Adrenal gland (tissue), 12 donors: ENCODE measurements around the gene ELMOD1. TPM values are rescaled to one million over a fixed set of nuclear protein-coding genes. Genes with fewer than 3 reads are reported as not detected.

Source experiments
- DNase-seq, 7 donors: peaks; one replicate each; pipeline ENCODE4 v3.0.0-alpha.2; 2019 to 2020
- H3K27ac ChIP-seq, 5 donors: fragments of 200-600 bp; sonication (generic) in 4 of 5; 1 replicate in 3 of 5; 2 replicates in 2 of 5; pipeline versions ENCODE4 v1.5.1 to v1.8.0; 2016 to 2020; ENCODE audit warnings: mild to moderate bottlenecking in 1 of 5
- H3K27me3 ChIP-seq: fragments of 200-600 bp; 2 replicates; pipeline ENCODE4 v1.8.0; 2021
- H3K36me3 ChIP-seq, 2 donors: fragments of 200-600 bp; replicated peaks in 1 of 2; 1 replicate in 1 of 2; 2 replicates in 1 of 2; pipeline versions ENCODE4 v1.5.1 to v1.8.0; 2018 to 2022
- H3K4me1 ChIP-seq, 2 donors: fragments of 200-600 bp; replicated peaks in 1 of 2; 1 replicate in 1 of 2; 2 replicates in 1 of 2; pipeline versions ENCODE4 v1.5.1 to v1.8.0; 2018 to 2021
- H3K4me3 ChIP-seq, 4 donors: fragments of 200-600 bp; sonication (generic) in 3 of 4; one replicate each; pipeline ENCODE4 v1.5.1; 2016 to 2018
- H3K9me3 ChIP-seq, 3 donors: fragments of 200-600 bp; sonication (generic) in 1 of 3; replicated peaks in 1 of 3; 1 replicate in 2 of 3; 2 replicates in 1 of 3; pipeline versions ENCODE4 v1.5.1 to v1.8.0; 2016 to 2021
- CTCF ChIP-seq, 6 experiments: fragments of 450-650 bp in 4 of 6; fragments of 200-600 bp in 2 of 6; sonication (generic) in 1 of 6; IDR thresholded peaks; 1 replicate in 5 of 6; 2 replicates in 1 of 6; pipeline versions ENCODE4 v1.5.1 to v1.8.0; 2016 to 2021; ENCODE audit warnings: antibody characterized with exemption in 6 of 6, mild to moderate bottlenecking in 2 of 6, moderate library complexity in 1 of 6
- POLR2A ChIP-seq, 2 donors: fragments of 450-650 bp; IDR thresholded peaks; one replicate each; pipeline ENCODE4 v1.6.1; 2017; ENCODE audit warnings: antibody characterized with exemption in 2 of 2, mild to moderate bottlenecking in 2 of 2, moderate library complexity in 1 of 2
- WGBS, 4 donors: extraction: QIAGEN DNeasy Blood & Tissue Kit in 2 of 4; methylation state at CpG; one replicate each; pipeline versions ENCODE4 v1.1.5 to v1.1.7; 2013 to 2017; 5-methylcytosine and 5-hydroxymethylcytosine counted together
- intact Hi-C, 2 donors: fragments of 100-400 bp; cut with DNase I; formaldehyde crosslinking; loops; one replicate each; pipeline versions ENCODE4 v1.14.1 to v1.15.0; 2022 to 2023
- polyA plus RNA-seq, 3 donors: library from polyadenylated mRNA; stranded (reverse); fragments of 200-250 nt in 2 of 3; fragments of 350-450 nt in 1 of 3; fragmentation: Illumina TruSeq in 1 of 3; extraction: RNeasy Lipid Tissue Mini Kit (QIAGEN cat#74804) in 1 of 3; gene quantifications; one replicate each; pipeline ENCODE4 v1.2.3, GENCODE V29; 2013 to 2014
- total RNA-seq, 9 donors: library from RNA; depleted of rRNA in 4 of 9; stranded (reverse); fragments of >200 nt in 4 of 9; fragments of 120-200 nt in 1 of 9; fragmentation: NEBNext Ultra II Directional in 1 of 9; extraction: Animal tissue kit (Norgen Biotek cat#: 25700) in 1 of 9; gene quantifications; one replicate each; pipeline versions ENCODE4 v1.1.0 to v1.2.4, GENCODE V29; 2013 to 2023
- donor health status: healthy with polysubstance abuse.
- donor health status: Bipolar disorder and iron deficiency.
- donor health status: DM: yes; HTN: yes; CAD: no.
- donor health status: DM: no; HTN: no; CAD: no.
- donor health status: DM: no; HTN: no; CAD: no.
- donor health status: DM: yes; HTN: yes; CAD: no.

ELMOD1 gene
- total and polyA plus RNA-seq, 12 donors, result 0.23 to 8.5 (median 0.67) TPM; not detected in 2

- Histone ChIP-seq H3K4me3 (no peak overlapping the region), H3K36me3 (no peaks in the 10 kb centered on the region), H3K4me1 (no peaks in the 10 kb centered on the region), H3K27ac (peak overlapping the region in 1 of 5 donors; percentile 36), H3K27me3 (peaks cover 3% of the 10 kb centered on the region), H3K9me3 (no peaks in the 10 kb centered on the region)
- intact Hi-C loops, result no loop called here
- TF ChIP-seq CTCF (IDR thresholded peaks at IDR 0.05) (no peak), POLR2A (IDR thresholded peaks at IDR 0.05) (no peak)
- peak in 2 of 7 donors; percentile 10 to 25 for DNase-seq
- WGBS, 4 donors, result 65 to 85% (median 70%) methylated on average over 4 of the region's 4 CpGs
These were observed 91.2 kb downstream of the ELMOD1 start for GRCh38 chr11:107682171-107682570.

GRCh38 chr11:107682572-107682971, 91.6 kb downstream of the ELMOD1 start:
- peaks cover 3% of the 10 kb centered on the region for H3K27me3 ChIP-seq
- WGBS, 4 donors, result 60 to 68% (median 65%) methylated on average over 5 of the region's 5 CpGs
- H3K9me3 ChIP-seq, result no peaks in the 10 kb centered on the region
- no peak for DNase-seq
- no peaks in the 10 kb centered on the region for H3K36me3 ChIP-seq
- H3K4me3 ChIP-seq, result no peak overlapping the region
- H3K4me1 ChIP-seq, result no peaks in the 10 kb centered on the region
- intact Hi-C loops, result no loop called here
- peak overlapping the region in 1 of 5 donors; percentile 36 for H3K27ac ChIP-seq
- TF ChIP-seq POLR2A (IDR thresholded peaks at IDR 0.05) (no peak), CTCF (IDR thresholded peaks at IDR 0.05) (no peak)

GRCh38 chr11:107683061-107683460, 92.1 kb downstream of the ELMOD1 start:
- intact Hi-C loops, result no loop called here
- H3K9me3 ChIP-seq, result no peaks in the 10 kb centered on the region
- peaks cover 3% of the 10 kb centered on the region for H3K27me3 ChIP-seq
- TF ChIP-seq POLR2A (IDR thresholded peaks at IDR 0.05), result no peak
- TF ChIP-seq CTCF (IDR thresholded peaks at IDR 0.05), result no peak
- H3K4me1 ChIP-seq, result no peaks in the 10 kb centered on the region
- no peaks in the 10 kb centered on the region for H3K36me3 ChIP-seq
- no peak for DNase-seq
- peak overlapping the region in 1 of 5 donors; percentile 36 for H3K27ac ChIP-seq
- whole genome bisulfite sequencing, 4 donors, result 62 to 75% (median 75%) methylated on average over 2 of the region's 2 CpGs
- no peak overlapping the region for H3K4me3 ChIP-seq

GRCh38 chr11:107683807-107684206, 92.9 kb downstream of the ELMOD1 start:
- 97 to 100% (median 98%) methylated on average over 2 of the region's 2 CpGs for WGBS, 4 donors
- H3K4me3 ChIP-seq, result no peak overlapping the region
- H3K4me1 ChIP-seq, result no peaks in the 10 kb centered on the region
- peak in 2 of 6 experiments; percentile 25 to 28 for TF ChIP-seq CTCF (IDR thresholded peaks at IDR 0.05)
- TF ChIP-seq POLR2A (IDR thresholded peaks at IDR 0.05), result no peak
- H3K27me3 ChIP-seq, result peaks cover 3% of the 10 kb centered on the region
- no peaks in the 10 kb centered on the region for H3K36me3 ChIP-seq
- DNase-seq, result no peak
- H3K27ac ChIP-seq, result no peak overlapping the region
- no peaks in the 10 kb centered on the region for H3K9me3 ChIP-seq
- intact Hi-C loops, result no loop called here
